Mononuclear cell (primary cell): ENCODE data around the gene SGTA. TPM values are rescaled to one million over a fixed set of nuclear protein-coding genes. Genes with fewer than 3 reads are reported as not detected.

ENCODE experiments used
- H3K27me3 ChIP-seq: 2 replicates; pipeline ENCODE4 v1.6.0; 2011; ENCODE audit warnings: low read length, control low read depth; ENCODE audit not compliant: insufficient read depth
- H3K4me1 ChIP-seq: 2 replicates; pipeline ENCODE4 v1.5.1; 2011; ENCODE audit warnings: mild to moderate bottlenecking, low read length, control low read depth; ENCODE audit not compliant: insufficient read depth
- H3K4me3 ChIP-seq: 2 replicates; pipeline ENCODE4 v1.5.1; 2011; ENCODE audit warnings: mild to moderate bottlenecking, low read length, moderate library complexity
- H3K9me3 ChIP-seq: 2 replicates; pipeline ENCODE4 v1.5.1; 2011; ENCODE audit warnings: low read depth, mild to moderate bottlenecking, control low read depth, low read length
- total RNA-seq: library from RNA; depleted of rRNA; stranded (reverse); fragments of >200 nt; gene quantifications from one replicate; pipeline ENCODE4 v1.2.3, GENCODE V29; 2012

The SGTA gene
- total RNA-seq, 1 donor: 23.0 TPM

- H3K4me1 ChIP-seq: peaks cover 2% of the 10 kb centered on the region
- H3K4me3 ChIP-seq: no peak overlapping the region
- no peaks in the 10 kb centered on the region for H3K27me3 ChIP-seq
These were observed 8.4 kb upstream of the SGTA start for GRCh38 chr19:2791440-2791839.

GRCh38 chr19:2790557-2791271 lies 7.6 kb upstream of the SGTA start:
- peaks cover 9% of the 10 kb centered on the region for H3K4me1 ChIP-seq
- H3K27me3 ChIP-seq: no peaks in the 10 kb centered on the region
- H3K4me3 ChIP-seq: no peak overlapping the region
- H3K9me3 ChIP-seq: no peaks in the 10 kb centered on the region

More at GRCh38 chr19:2791440-2791839, 8.4 kb upstream of the SGTA start:
- H3K9me3 ChIP-seq: no peaks in the 10 kb centered on the region

GRCh38 chr19:2790194-2790556 lies 7.1 kb upstream of the SGTA start:
- H3K4me1 ChIP-seq: peaks cover 11% of the 10 kb centered on the region
- no peaks in the 10 kb centered on the region for H3K9me3 ChIP-seq
- H3K27me3 ChIP-seq: no peaks in the 10 kb centered on the region
- H3K4me3 ChIP-seq: no peak overlapping the region

GRCh38 chr19:2788237-2788636 lies 5.2 kb upstream of the SGTA start:
- Histone ChIP-seq H3K27me3 (no peaks in the 10 kb centered on the region), H3K4me3 (no peak overlapping the region), H3K4me1 (peaks cover 29% of the 10 kb centered on the region), H3K9me3 (no peaks in the 10 kb centered on the region)

- Histone ChIP-seq H3K4me3 (no peak overlapping the region), H3K9me3 (no peaks in the 10 kb centered on the region), H3K4me1 (peaks cover 37% of the 10 kb centered on the region), H3K27me3 (no peaks in the 10 kb centered on the region)
These were observed 4.0 kb upstream of the SGTA start for GRCh38 chr19:2787115-2787514.

- peaks cover 50% of the 10 kb centered on the region for H3K4me1 ChIP-seq
- peak within 1 kb of the TSS; percentile 71 for H3K4me3 ChIP-seq
- no peaks in the 10 kb centered on the region for H3K9me3 ChIP-seq
- no peaks in the 10 kb centered on the region for H3K27me3 ChIP-seq
These were observed 2.3 kb upstream of the SGTA start, which contains the start of gene THOP1 for GRCh38 chr19:2785244-2785997. THOP1 (plus strand) TSS chr19:2785503; CDS start chr19:2785663, 160 bp downstream.

- H3K27me3 ChIP-seq: no peaks in the 10 kb centered on the region
- peaks cover 50% of the 10 kb centered on the region for H3K4me1 ChIP-seq
- H3K9me3 ChIP-seq: no peaks in the 10 kb centered on the region
- no peak overlapping the region for H3K4me3 ChIP-seq
These were observed 690 bp upstream of the SGTA start for GRCh38 chr19:2783781-2784145.

GRCh38 chr19:2782329-2782935 lies 641 bp downstream of the SGTA start:
- Histone ChIP-seq H3K27me3 (no peaks in the 10 kb centered on the region), H3K9me3 (no peaks in the 10 kb centered on the region), H3K4me1 (peaks cover 50% of the 10 kb centered on the region), H3K4me3 (peak overlapping the region; percentile 98)

GRCh38 chr19:2780284-2780683 lies 2.8 kb downstream of the SGTA start:
- no peaks in the 10 kb centered on the region for H3K27me3 ChIP-seq
- peaks cover 51% of the 10 kb centered on the region for H3K4me1 ChIP-seq
- no peaks in the 10 kb centered on the region for H3K9me3 ChIP-seq
- no peak overlapping the region for H3K4me3 ChIP-seq

- Histone ChIP-seq H3K4me3 (no peak overlapping the region), H3K9me3 (no peaks in the 10 kb centered on the region), H3K4me1 (peaks cover 51% of the 10 kb centered on the region), H3K27me3 (no peaks in the 10 kb centered on the region)
These were observed 3.8 kb downstream of the SGTA start for GRCh38 chr19:2779121-2779740.

- H3K4me1 ChIP-seq: peaks cover 42% of the 10 kb centered on the region
- no peak overlapping the region for H3K4me3 ChIP-seq
- H3K27me3 ChIP-seq: no peaks in the 10 kb centered on the region
- no peaks in the 10 kb centered on the region for H3K9me3 ChIP-seq
These were observed 5.0 kb downstream of the SGTA start for GRCh38 chr19:2777952-2778683.

- Histone ChIP-seq H3K9me3 (no peaks in the 10 kb centered on the region), H3K27me3 (no peaks in the 10 kb centered on the region), H3K4me1 (peaks cover 21% of the 10 kb centered on the region), H3K4me3 (peak overlapping the region; percentile 24)
These were observed 7.3 kb downstream of the SGTA start for GRCh38 chr19:2775556-2776430.

GRCh38 chr19:2774953-2775555 lies 8.0 kb downstream of the SGTA start:
- H3K9me3 ChIP-seq: no peaks in the 10 kb centered on the region
- H3K4me3 ChIP-seq: no peak overlapping the region
- no peaks in the 10 kb centered on the region for H3K27me3 ChIP-seq
- H3K4me1 ChIP-seq: peaks cover 28% of the 10 kb centered on the region
